OCI-LY3 (cell line): Measurements from ENCODE around the gene JAM3.

Experiments used
- H2AFZ ChIP-seq: fragments of 200-600, 300-600 bp; shearing (Covaris generic); 2 replicates; pipeline ENCODE4 v1.6.0; 2014; ENCODE audit warnings: antibody characterized with exemption, low read depth, low read length
- H3K27ac ChIP-seq: fragments of 200-600, 300-600 bp; sonication (generic); 2 replicates; pipeline ENCODE4 v1.5.1; 2014; ENCODE audit warnings: mild to moderate bottlenecking, low read length, moderate library complexity, mixed read lengths
- H3K27me3 ChIP-seq: fragments of 200-600, 300-600 bp; sonication (generic); 2 replicates; pipeline ENCODE4 v1.6.1; 2014; ENCODE audit warnings: low read depth, low read length, mixed read lengths
- H3K36me3 ChIP-seq: fragments of 200-600, 300-600 bp; sonication (generic); replicated peaks from 2 replicates; pipeline ENCODE3; 2014; ENCODE audit warnings: low read depth, low read length, mixed read lengths
- H3K4me1 ChIP-seq: fragments of 300-600, 200-600 bp; sonication (generic); 2 replicates; pipeline ENCODE4 v1.6.1; 2014; ENCODE audit warnings: low read length, mixed read lengths
- H3K4me2 ChIP-seq: fragments of 200-600, 300-600 bp; sonication (generic); 2 replicates; pipeline ENCODE4 v1.6.1; 2014; ENCODE audit warnings: low read length, mixed read lengths
- H3K4me3 ChIP-seq: fragments of 300-600, 200-600 bp; sonication (generic); 2 replicates; pipeline ENCODE4 v1.5.1; 2014; ENCODE audit warnings: antibody characterized with exemption, mild to moderate bottlenecking, low read length, moderate library complexity
- H3K79me2 ChIP-seq: fragments of 300-600, 200-600 bp; shearing (Covaris generic); 2 replicates; pipeline ENCODE4 v1.6.1; 2014; ENCODE audit warnings: mild to moderate bottlenecking, low read length, mixed read lengths
- H3K9ac ChIP-seq: fragments of 300-600, 200-600 bp; shearing (Covaris generic); 2 replicates; pipeline ENCODE4 v1.6.0; 2014; ENCODE audit warnings: mild to moderate bottlenecking, low read length, moderate library complexity
- H3K9me3 ChIP-seq: fragments of 200-600, 300-600 bp; shearing (Covaris generic); 2 replicates; pipeline ENCODE4 v1.6.1; 2014; ENCODE audit warnings: low read length, mixed read lengths; ENCODE audit not compliant: insufficient read depth
- H4K20me1 ChIP-seq: fragments of 200-600, 300-600 bp; sonication (generic); 2 replicates; pipeline ENCODE4 v1.6.1; 2016; ENCODE audit warnings: low read length, mixed read lengths; ENCODE audit not compliant: insufficient read depth
- CTCF ChIP-seq: fragments of 200-600, 300-600 bp; sonication (generic); IDR thresholded peaks from 2 replicates; pipeline ENCODE4 v1.5.1; 2014; ENCODE audit warnings: antibody characterized with exemption, low read length, low read depth
- EZH2phosphoT487 ChIP-seq: fragments of 200-600 bp; shearing (Covaris generic); IDR thresholded peaks from 2 replicates; pipeline ENCODE4 v1.6.1; 2018; ENCODE audit warnings: antibody characterized with exemption, mixed run types, low read depth

Gene JAM3

GRCh38 chr11:134143801-134144200 lies 74.9 kb downstream of the JAM3 start:
- no peaks in the 10 kb centered on the region for H4K20me1 ChIP-seq
- no peaks in the 10 kb centered on the region for H3K79me2 ChIP-seq
- H3K4me2 ChIP-seq: no peak overlapping the region
- TF ChIP-seq EZH2phosphoT487 (no peak), CTCF (no peak)
- no peak overlapping the region for H3K4me3 ChIP-seq
- no peaks in the 10 kb centered on the region for H3K9me3 ChIP-seq
- H3K4me1 ChIP-seq: no peaks in the 10 kb centered on the region
- no peak overlapping the region for H3K27ac ChIP-seq
- H3K27me3 ChIP-seq: no peaks in the 10 kb centered on the region
- H3K36me3 ChIP-seq: peaks cover 8% of the 10 kb centered on the region
- no peak overlapping the region for H2AFZ ChIP-seq
- no peak overlapping the region for H3K9ac ChIP-seq

GRCh38 chr11:134144744-134145143 lies 75.9 kb downstream of the JAM3 start:
- Histone ChIP-seq H2AFZ (no peak overlapping the region), H3K9ac (no peak overlapping the region), H3K79me2 (no peaks in the 10 kb centered on the region), H3K36me3 (peaks cover 15% of the 10 kb centered on the region), H3K27me3 (no peaks in the 10 kb centered on the region), H3K9me3 (no peaks in the 10 kb centered on the region), H3K4me1 (no peaks in the 10 kb centered on the region), H3K4me2 (no peak overlapping the region), H3K27ac (no peak overlapping the region), H3K4me3 (no peak overlapping the region), H4K20me1 (no peaks in the 10 kb centered on the region)
- TF ChIP-seq CTCF (no peak), EZH2phosphoT487 (no peak)

- Histone ChIP-seq H3K27me3 (no peaks in the 10 kb centered on the region), H3K9ac (no peak overlapping the region)
These were observed 76.8 kb downstream of the JAM3 start for GRCh38 chr11:134145715-134146114.

GRCh38 chr11:134146598-134146997 lies 77.7 kb downstream of the JAM3 start:
- no peak for TF ChIP-seq CTCF
- TF ChIP-seq EZH2phosphoT487: no peak
- Histone ChIP-seq H2AFZ (no peak overlapping the region), H3K4me1 (no peaks in the 10 kb centered on the region), H3K9me3 (no peaks in the 10 kb centered on the region), H3K27ac (no peak overlapping the region), H3K79me2 (no peaks in the 10 kb centered on the region), H3K27me3 (no peaks in the 10 kb centered on the region), H4K20me1 (no peaks in the 10 kb centered on the region), H3K4me3 (no peak overlapping the region), H3K36me3 (peaks cover 31% of the 10 kb centered on the region), H3K9ac (no peak overlapping the region), H3K4me2 (no peak overlapping the region)

More at GRCh38 chr11:134145715-134146114, 76.8 kb downstream of the JAM3 start:
- Histone ChIP-seq H3K4me3 (no peak overlapping the region), H3K27ac (no peak overlapping the region), H2AFZ (no peak overlapping the region), H3K4me2 (no peak overlapping the region), H3K79me2 (no peaks in the 10 kb centered on the region), H3K4me1 (no peaks in the 10 kb centered on the region), H3K36me3 (peaks cover 23% of the 10 kb centered on the region), H4K20me1 (no peaks in the 10 kb centered on the region), H3K9me3 (no peaks in the 10 kb centered on the region)
- TF ChIP-seq CTCF: no peak
- TF ChIP-seq EZH2phosphoT487: no peak
